Heart left ventricle (tissue), 13 donors: Measurements from ENCODE around the gene TXNRD2.

Experiments
- CTCF ChIP-seq, 12 donors: fragments of 200-600 bp; sonication (generic) in 4 of 12; IDR thresholded peaks; one replicate each; pipeline versions ENCODE4 v1.5.0 to v1.8.0; 2018 to 2022; ENCODE audit warnings: antibody characterized with exemption in 12 of 12, mild to moderate bottlenecking in 5 of 12
- POLR2A ChIP-seq, 2 donors: fragments of 450-650 bp; IDR thresholded peaks; one replicate each; pipeline ENCODE4 v1.6.1; 2017; ENCODE audit warnings: antibody characterized with exemption in 2 of 2, mild to moderate bottlenecking in 2 of 2, moderate library complexity in 2 of 2
- donor health status: ischemic (EF 13 %, LVEDD 7.1; RV severe dilation, severe dysfunction).
- donor health status: DM: no; HTN: yes; CAD: no.
- donor health status: DM: no; HTN: no; CAD: no.
- donor health status: ischemic (EF 25% LVEDD 6.9; RV normal size, moderate dysfunction).
- donor health status: ischemic (EF 25% LVEDD 5.7; RV mildly dilated, moderate dysfunction).
- donor health status: ischemic (EF 35%, LVEDD 5.7; RV mildly dilated, moderate dysfunction).
- donor health status: nonischemic (EF 11% LVEDD 7.7; RV severe dilation, severe dysfunction).
- donor health status: DM: yes; HTN: yes; CAD: no.
- donor health status: PGD.
- donor health status: ischemic (EF 29% LVEDD 5.4; RV normal size, mild dysfunction).
- donor health status: nonischemic (EF 23%, LVEDD 6.1; RV moderate dilation, normal function).

- TF ChIP-seq CTCF (IDR thresholded peaks at IDR 0.05) (no peak), POLR2A (IDR thresholded peaks at IDR 0.05) (no peak)
Observed at GRCh38 chr22:19991395-19991644, 49.7 kb upstream of the TXNRD2 start.
